Testis (tissue), 3 donors: ENCODE measurements around the gene MZT2B. TPM values are rescaled to one million over a fixed set of nuclear protein-coding genes. Genes with fewer than 3 reads are reported as not detected.
"Not testable (repeated sequence)": the region's sequence is repeated elsewhere in the genome, so short reads cannot be mapped to it uniquely, and the experiment has no call there.

Experiments
- DNase-seq: peaks from one replicate; pipeline ENCODE4 v3.0.0-alpha.2; 2019
- H3K27ac ChIP-seq, 2 donors: fragments of 200-600 bp; sonication (generic); one replicate each; pipeline ENCODE4 v1.5.1; 2019
- H3K27me3 ChIP-seq: fragments of 200-600 bp; sonication (generic); one replicate; pipeline ENCODE4 v1.5.1; 2019
- H3K36me3 ChIP-seq: fragments of 200-600 bp; sonication (generic); one replicate; pipeline ENCODE4 v1.5.1; 2017; ENCODE audit warnings: low read depth; ENCODE audit errors: missing control alignments
- H3K4me1 ChIP-seq: fragments of 200-600 bp; sonication (generic); one replicate; pipeline ENCODE4 v1.5.1; 2019
- H3K4me3 ChIP-seq, 2 donors: fragments of 200-600 bp; sonication (generic); one replicate each; pipeline ENCODE4 v1.5.1; 2017 to 2019
- H3K9me3 ChIP-seq: fragments of 200-600 bp; sonication (generic); one replicate; pipeline ENCODE4 v1.5.1; 2017
- POLR2A ChIP-seq: fragments of 450-650 bp; IDR thresholded peaks from one replicate; pipeline ENCODE4 v1.6.1; 2017; ENCODE audit warnings: antibody characterized with exemption, mild to moderate bottlenecking, moderate library complexity
- WGBS, 2 donors: methylation state at CpG; one replicate each; pipeline ENCODE4 v1.1.5; 2018; 5-methylcytosine and 5-hydroxymethylcytosine counted together
- intact Hi-C: fragments of 100-400 bp; cut with DNase I; formaldehyde crosslinking; loops from one replicate; pipeline ENCODE4 v1.15.1; 2023; ENCODE audit warnings: low total_unique reads
- polyA plus RNA-seq: library from polyadenylated mRNA; stranded (reverse); fragments of 350-450 nt; fragmentation: Illumina TruSeq; extraction: RNeasy Lipid Tissue Mini Kit (QIAGEN cat#74804); gene quantifications from one replicate; pipeline ENCODE4 v1.2.3, GENCODE V29; 2014; ENCODE audit warnings: low read depth, low replicate concordance; ENCODE audit not compliant: insufficient read depth
- total RNA-seq, 2 donors: library from RNA; depleted of rRNA; stranded (reverse); fragments of >200 nt; gene quantifications; one replicate each; pipeline ENCODE4 v1.2.3, GENCODE V29; 2016
- TF ChIP-seq, protein P1 (sequence below), 3 experiments: fragments of 450-650 bp in 2 of 3; fragments of 200-600 bp in 1 of 3; sonication (generic) in 1 of 3; IDR thresholded peaks; one replicate each; pipeline ENCODE4 v1.5.1; 2016 to 2019; ENCODE audit warnings: antibody characterized with exemption in 3 of 3, mild to moderate bottlenecking in 2 of 3, moderate library complexity in 1 of 3

MZT2B gene
- total and polyA plus RNA-seq, 3 donors from 2014 or later = 132 to 264 (median 137) TPM

DNA sequence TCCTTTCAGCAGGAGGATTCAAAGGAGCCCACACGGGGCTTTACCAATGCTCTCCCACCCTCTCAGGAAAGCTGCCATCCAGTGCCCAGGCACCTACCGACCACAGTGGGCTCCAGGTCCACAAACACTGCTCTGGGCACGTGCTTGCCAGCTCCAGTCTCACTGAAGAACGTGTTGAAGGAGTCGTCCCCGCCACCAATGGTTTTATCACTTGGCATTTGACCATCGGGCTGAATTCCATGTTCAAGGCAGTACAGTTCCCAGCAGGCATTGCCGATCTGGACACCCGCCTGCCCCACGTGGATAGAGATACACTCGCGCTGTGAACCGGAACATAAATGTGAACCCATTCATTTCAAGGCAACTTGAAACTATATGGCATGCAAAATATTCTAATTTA lies 14.0 kb downstream of the MZT2B start:
- not testable (repeated sequence) for H3K27me3 ChIP-seq
- WGBS, 2 donors = 50 to 70% methylated on average over 7 to 8 of the region's 13 CpGs

DNA sequence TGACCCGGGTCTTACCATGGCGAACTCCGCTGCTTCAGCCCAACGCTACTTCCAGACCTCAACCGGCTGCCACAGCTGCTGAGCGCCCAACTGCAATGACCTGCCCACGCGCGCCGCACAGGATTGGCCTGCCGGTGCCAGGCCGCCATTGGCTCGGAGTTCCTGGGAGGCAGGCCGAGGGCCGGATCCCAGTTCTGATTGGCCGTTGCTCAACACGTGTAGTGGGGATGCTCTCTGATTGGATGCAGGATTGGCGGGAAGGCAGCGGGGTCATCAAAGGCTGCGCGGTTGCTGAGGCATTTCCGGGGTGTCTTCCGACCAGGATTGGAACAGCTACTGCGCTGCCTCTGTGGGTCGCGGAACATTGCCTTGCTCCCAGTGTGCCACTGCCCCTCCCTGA lies 16.3 kb downstream of the MZT2B start, which contains the start of gene TUBA3E:
Gene TUBA3E (minus strand): TSS at position 97 of the 400 bp plus-strand sequence. CDS start 79 bp downstream, at position 18.
- no peaks in the 10 kb centered on the region for H3K4me1 ChIP-seq
- DNase-seq = peak; percentile 72
- no peaks in the 10 kb centered on the region for H3K27me3 ChIP-seq
- intact Hi-C loops = no loop called here
- WGBS, 2 donors = 78% methylated on average over 8 of the region's 26 CpGs; no CpG with 5 or more reads in 1 of the 2 donors
- TF ChIP-seq POLR2A = no peak
- TF ChIP-seq, protein P1, sequence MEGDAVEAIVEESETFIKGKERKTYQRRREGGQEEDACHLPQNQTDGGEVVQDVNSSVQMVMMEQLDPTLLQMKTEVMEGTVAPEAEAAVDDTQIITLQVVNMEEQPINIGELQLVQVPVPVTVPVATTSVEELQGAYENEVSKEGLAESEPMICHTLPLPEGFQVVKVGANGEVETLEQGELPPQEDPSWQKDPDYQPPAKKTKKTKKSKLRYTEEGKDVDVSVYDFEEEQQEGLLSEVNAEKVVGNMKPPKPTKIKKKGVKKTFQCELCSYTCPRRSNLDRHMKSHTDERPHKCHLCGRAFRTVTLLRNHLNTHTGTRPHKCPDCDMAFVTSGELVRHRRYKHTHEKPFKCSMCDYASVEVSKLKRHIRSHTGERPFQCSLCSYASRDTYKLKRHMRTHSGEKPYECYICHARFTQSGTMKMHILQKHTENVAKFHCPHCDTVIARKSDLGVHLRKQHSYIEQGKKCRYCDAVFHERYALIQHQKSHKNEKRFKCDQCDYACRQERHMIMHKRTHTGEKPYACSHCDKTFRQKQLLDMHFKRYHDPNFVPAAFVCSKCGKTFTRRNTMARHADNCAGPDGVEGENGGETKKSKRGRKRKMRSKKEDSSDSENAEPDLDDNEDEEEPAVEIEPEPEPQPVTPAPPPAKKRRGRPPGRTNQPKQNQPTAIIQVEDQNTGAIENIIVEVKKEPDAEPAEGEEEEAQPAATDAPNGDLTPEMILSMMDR (IDR thresholded peaks at IDR 0.05) = no peak
- H3K4me3 ChIP-seq = no peak within 1 kb of the TSS
- no peaks in the 10 kb centered on the region for H3K9me3 ChIP-seq
- no peak within 1 kb of the TSS for H3K27ac ChIP-seq
- no peaks in the 10 kb centered on the region for H3K36me3 ChIP-seq

More for the DNA sequence above, 14.0 kb downstream of the MZT2B start:
- H3K4me1 ChIP-seq, intact Hi-C loops, H3K27ac ChIP-seq, H3K9me3 ChIP-seq, H3K4me3 ChIP-seq, H3K36me3 ChIP-seq: not testable (repeated sequence)
- peak; percentile 39 for DNase-seq

DNA sequence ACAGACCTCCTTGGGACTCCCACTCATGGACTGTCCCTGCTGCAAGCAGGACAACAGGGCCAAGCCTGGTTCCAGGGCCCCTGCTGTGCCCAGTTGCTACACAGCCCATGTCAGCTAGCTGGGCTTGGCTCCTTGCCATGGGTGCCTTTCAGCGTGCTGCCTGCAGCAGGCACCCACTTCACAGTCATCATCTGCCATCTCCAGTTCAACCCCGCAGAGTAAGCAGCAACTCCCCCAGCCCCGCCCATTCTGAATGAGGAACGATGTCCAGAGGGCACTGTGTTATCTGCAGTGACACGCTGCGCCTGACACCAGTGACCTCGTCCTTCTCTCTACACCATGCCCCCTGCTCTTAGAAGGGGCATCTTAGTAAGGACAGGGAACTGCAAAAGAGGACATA lies 20.5 kb downstream of the MZT2B start:
- intact Hi-C loops, H3K27me3 ChIP-seq, H3K4me3 ChIP-seq, H3K4me1 ChIP-seq, H3K9me3 ChIP-seq, H3K36me3 ChIP-seq, H3K27ac ChIP-seq: not testable (repeated sequence)
- peak; percentile 35 for DNase-seq
- 41% methylated on average over 4 of the region's 7 CpGs; no CpG with 5 or more reads in 1 of the 2 donors for WGBS, 2 donors

DNA sequence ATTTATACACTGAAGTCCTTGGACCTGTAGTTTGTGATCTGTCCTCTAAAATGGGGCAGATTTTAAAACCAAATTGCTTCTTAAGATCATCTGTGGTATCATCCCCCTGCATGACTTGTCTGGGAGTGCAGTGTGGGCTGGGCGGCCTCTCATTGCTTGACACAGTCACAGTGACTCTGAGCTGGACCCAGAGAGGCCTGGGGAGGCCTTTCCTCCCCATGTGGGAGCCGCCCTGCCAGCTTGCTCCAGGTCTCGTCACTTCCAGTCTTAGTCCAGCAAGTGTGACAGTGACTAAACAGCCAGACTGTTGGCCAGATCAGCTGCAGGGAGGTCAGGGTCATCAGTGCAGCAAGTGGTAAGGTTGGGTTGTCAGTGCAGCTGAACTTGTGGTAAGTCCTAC lies 21.1 kb downstream of the MZT2B start:
- H3K4me3 ChIP-seq, H3K36me3 ChIP-seq, H3K27me3 ChIP-seq, H3K4me1 ChIP-seq, H3K27ac ChIP-seq, H3K9me3 ChIP-seq, intact Hi-C loops: not testable (repeated sequence)
- peak; percentile 47 for DNase-seq
- 89% methylated on average over 1 of the region's 3 CpGs; no CpG with 5 or more reads in 1 of the 2 donors for WGBS, 2 donors

DNA sequence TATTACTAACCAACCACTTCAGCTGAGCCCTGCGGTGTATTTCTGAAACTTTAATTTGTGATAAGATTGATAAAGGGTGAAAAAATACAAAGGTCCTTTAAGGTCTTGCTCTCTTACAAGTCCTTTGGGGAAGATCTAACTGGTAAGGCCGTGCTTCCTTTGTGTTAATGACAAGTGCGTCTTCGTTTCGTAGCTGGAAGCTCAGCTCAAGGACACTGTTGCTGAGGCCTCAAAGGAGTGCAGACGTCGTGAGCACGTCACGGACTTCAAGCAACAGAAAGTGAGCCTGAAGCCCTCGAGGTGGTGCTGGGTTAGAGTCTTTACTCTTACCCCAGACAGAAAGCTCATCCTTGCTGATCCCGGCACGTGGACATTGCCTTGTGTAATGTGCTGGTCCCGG lies 25.0 kb downstream of the MZT2B start:
- WGBS, 2 donors = 56 to 61% methylated on average over 10 to 12 of the region's 13 CpGs
- H3K9me3 ChIP-seq, H3K36me3 ChIP-seq, H3K4me3 ChIP-seq, H3K4me1 ChIP-seq, H3K27me3 ChIP-seq, intact Hi-C loops: not testable (repeated sequence)
- DNase-seq = peak; percentile 65
- H3K27ac ChIP-seq = peak overlapping the region in 1 of 2 donors; percentile 58

DNA sequence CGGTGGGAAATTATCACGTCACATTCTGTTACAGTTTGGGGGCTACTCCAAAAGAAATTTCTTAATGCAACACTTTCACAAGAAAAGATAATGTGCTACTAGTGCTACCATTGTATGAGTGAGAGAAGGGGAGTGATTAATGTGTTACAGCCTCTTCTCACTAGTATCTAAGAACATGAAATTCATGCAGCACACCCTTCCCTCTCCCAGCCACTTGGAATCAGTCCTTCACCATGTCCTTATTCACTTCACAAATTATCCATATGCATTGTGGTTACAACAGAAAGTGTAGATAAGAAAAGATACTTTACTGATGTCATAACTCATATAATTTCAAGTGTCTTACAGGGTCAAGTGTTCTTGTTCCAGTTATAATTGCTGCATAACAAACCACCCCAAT lies 37.1 kb downstream of the MZT2B start:
- WGBS, 2 donors = 50 to 69% methylated on average over 2 of the region's 2 CpGs
- DNase-seq, H3K4me1 ChIP-seq, H3K27ac ChIP-seq, H3K36me3 ChIP-seq, H3K9me3 ChIP-seq, intact Hi-C loops, H3K4me3 ChIP-seq, H3K27me3 ChIP-seq: not testable (repeated sequence)

DNA sequence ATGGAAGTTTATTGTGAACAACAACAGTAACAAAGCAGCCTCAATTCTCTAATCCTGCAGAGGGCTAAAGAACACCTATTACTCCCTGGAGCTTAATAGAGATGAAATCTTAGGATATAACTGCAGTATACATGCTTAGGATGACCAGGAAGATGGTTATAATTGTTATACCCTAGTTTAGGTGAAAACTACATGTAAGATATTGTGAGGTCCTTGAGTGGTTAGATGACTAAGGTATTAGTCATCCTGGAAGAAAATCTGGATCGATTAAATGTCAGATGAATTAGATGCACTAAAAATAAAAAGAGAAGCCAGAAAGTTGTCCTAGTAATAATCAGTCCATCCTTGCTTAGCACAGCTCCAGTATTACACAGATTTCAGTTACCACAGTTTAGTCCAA lies 38.4 kb downstream of the MZT2B start:
- H3K4me1 ChIP-seq, H3K4me3 ChIP-seq, H3K9me3 ChIP-seq, intact Hi-C loops, H3K27ac ChIP-seq, H3K27me3 ChIP-seq, H3K36me3 ChIP-seq, DNase-seq: not testable (repeated sequence)
- WGBS, 2 donors = 79 to 83% methylated on average over 1 of the region's 1 CpG

DNA sequence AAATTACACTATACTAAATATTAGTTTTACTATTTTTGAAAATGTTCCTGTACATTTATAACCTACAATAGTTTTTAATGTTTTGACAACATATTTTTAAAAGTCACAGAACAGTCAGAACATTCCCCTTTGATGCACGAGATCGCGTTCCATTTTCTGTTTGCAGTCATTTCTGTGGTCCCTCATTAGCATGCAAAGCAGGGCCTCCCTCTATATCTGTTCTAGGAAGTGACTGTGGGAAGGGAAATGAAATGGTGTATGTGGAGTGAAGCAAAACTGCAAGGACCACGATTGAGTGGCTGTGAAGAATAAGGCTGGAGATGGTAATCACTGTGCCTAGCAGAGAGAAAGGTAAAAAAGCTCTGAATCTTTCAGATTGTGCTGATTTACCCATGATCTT lies 40.5 kb downstream of the MZT2B start:
- intact Hi-C loops, H3K9me3 ChIP-seq, H3K4me3 ChIP-seq, H3K27ac ChIP-seq, H3K27me3 ChIP-seq, H3K4me1 ChIP-seq, H3K36me3 ChIP-seq, DNase-seq: not testable (repeated sequence)
- 60 to 74% methylated on average over 4 of the region's 4 CpGs for WGBS, 2 donors

DNA sequence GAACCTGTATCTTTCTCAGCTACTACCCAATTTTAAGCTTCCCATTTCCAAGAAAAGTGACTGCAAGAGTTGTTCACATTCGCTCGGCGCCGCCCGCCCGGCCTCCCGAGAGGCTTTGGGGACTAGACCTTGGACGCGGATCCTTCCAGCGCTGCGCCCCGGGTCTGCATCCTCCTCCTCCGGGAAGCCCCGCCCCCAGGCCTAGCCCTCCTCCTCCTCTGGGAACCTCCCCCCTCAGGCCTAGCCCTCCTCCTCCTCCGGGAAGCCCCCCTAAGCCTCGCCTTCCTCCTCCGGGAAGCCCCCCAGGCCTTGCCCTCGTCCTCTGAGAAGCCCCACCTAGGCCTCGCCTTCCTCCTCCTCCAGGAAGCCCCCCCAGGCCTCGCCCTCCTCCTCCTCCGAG lies 45.9 kb downstream of the MZT2B start:
- WGBS, 2 donors = 75 to 77% methylated on average over 14 to 20 of the region's 21 CpGs
- intact Hi-C loops, H3K9me3 ChIP-seq, H3K27ac ChIP-seq, H3K4me1 ChIP-seq, H3K36me3 ChIP-seq, H3K27me3 ChIP-seq: not testable (repeated sequence)
- DNase-seq = peak; percentile 24
- H3K4me3 ChIP-seq = peak overlapping the region in 1 of 2 donors; percentile 58

DNA sequence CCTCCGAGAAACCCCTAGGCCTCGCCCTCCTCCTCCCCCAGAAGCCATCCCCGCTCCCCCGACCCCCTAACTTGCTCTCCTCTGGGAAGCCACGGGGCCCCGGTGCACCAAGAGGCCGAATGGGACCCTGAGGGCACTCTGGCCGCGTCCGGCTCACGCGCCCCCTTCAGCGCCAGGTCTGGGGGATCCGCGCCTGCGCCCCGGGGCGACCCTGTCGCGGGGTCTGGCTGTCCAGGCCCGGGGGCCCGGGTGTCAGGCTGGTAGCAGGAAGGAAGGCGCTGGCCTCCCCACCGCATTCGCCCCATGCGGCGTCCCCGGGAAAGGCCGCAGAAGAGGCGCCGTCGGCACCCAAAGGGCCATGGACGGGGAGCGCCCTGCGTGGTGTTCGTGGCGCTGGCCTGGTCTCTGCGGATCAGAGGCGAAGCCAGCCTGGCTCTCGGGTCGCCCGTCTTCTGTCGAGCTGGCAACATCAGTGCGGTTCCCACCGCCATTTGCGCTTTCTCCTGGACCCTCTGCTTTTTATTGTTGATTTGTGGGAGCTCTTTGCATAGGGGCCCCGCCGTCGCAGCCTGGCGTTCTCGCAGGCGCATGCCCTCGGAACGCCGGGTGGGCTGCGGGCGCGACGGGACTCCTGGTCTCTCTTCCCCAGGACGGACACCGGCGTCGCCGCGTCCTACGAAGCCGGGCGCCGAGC lies 46.6 kb downstream of the MZT2B start:
- intact Hi-C loops, H3K27ac ChIP-seq, H3K9me3 ChIP-seq, H3K27me3 ChIP-seq, DNase-seq, H3K4me1 ChIP-seq, H3K36me3 ChIP-seq: not testable (repeated sequence)
- peak overlapping the region; percentile 51 to 58 for H3K4me3 ChIP-seq
- WGBS, 2 donors = 73 to 85% methylated on average over 18 to 65 of the region's 69 CpGs

DNA sequence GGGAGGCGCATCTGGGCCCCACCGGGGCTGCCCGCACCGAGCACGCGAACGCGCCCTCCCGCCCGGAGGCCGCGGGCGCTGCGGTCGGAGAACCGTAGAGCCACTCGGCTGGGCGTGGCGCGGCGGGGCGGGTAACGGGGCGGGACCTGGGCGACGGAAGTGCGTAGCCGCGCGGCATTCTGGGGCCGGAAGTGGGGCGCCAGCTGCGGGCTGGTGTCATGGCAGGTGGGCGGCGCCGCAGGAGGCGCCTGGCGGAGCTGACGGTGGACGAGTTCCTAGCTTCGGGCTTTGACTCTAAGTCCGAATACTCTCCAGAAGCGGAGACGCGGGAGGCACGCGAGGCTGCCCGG lies 47.1 kb downstream of the MZT2B start:
- H3K9me3 ChIP-seq, intact Hi-C loops, H3K36me3 ChIP-seq, H3K4me1 ChIP-seq, H3K27ac ChIP-seq, H3K27me3 ChIP-seq: not testable (repeated sequence)
- peak overlapping the region; percentile 51 to 58 for H3K4me3 ChIP-seq
- DNase-seq = peak; percentile 86
- WGBS, 2 donors = 51% methylated on average over 32 of the region's 48 CpGs; no CpG with 5 or more reads in 1 of the 2 donors
